Fibroblast of villous mesenchyme (primary cell): ENCODE results near the gene MKRN1. TPM values are rescaled to one million over a fixed set of nuclear protein-coding genes. Genes with fewer than 3 reads are reported as not detected.

ENCODE experiments used
- DNase-seq: peaks from one replicate; pipeline ENCODE4 v3.0.0-alpha.2; 2010; ENCODE audit warnings: low read depth
- H3K4me3 ChIP-seq: 2 replicates; pipeline ENCODE4 v1.5.1; 2011; ENCODE audit warnings: low read depth, mild to moderate bottlenecking, low read length
- total RNA-seq: library from RNA; depleted of rRNA; stranded (reverse); fragments of >200 nt; gene quantifications from 2 replicates; pipeline ENCODE4 v1.2.3, GENCODE V29; 2012
- TF ChIP-seq, protein P1 (sequence below): IDR thresholded peaks from 2 replicates; pipeline ENCODE4 v1.5.1; 2012; ENCODE audit warnings: low read depth, mild to moderate bottlenecking, low read length; ENCODE audit not compliant: insufficient read depth

Gene MKRN1
- 41.9 and 50.5 TPM in 2 replicates for total RNA-seq

GRCh38 chr7:140479062-140479738, at the start of gene MKRN1:
Gene MKRN1, minus strand, starts transcription at chr7:140479505. Its CDS starts 161 bp downstream, at chr7:140479344.
- peak; percentile 90 for DNase-seq
- H3K4me3 ChIP-seq, result peak within 1 kb of the TSS; percentile 87
- TF ChIP-seq, protein P1, sequence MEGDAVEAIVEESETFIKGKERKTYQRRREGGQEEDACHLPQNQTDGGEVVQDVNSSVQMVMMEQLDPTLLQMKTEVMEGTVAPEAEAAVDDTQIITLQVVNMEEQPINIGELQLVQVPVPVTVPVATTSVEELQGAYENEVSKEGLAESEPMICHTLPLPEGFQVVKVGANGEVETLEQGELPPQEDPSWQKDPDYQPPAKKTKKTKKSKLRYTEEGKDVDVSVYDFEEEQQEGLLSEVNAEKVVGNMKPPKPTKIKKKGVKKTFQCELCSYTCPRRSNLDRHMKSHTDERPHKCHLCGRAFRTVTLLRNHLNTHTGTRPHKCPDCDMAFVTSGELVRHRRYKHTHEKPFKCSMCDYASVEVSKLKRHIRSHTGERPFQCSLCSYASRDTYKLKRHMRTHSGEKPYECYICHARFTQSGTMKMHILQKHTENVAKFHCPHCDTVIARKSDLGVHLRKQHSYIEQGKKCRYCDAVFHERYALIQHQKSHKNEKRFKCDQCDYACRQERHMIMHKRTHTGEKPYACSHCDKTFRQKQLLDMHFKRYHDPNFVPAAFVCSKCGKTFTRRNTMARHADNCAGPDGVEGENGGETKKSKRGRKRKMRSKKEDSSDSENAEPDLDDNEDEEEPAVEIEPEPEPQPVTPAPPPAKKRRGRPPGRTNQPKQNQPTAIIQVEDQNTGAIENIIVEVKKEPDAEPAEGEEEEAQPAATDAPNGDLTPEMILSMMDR, result no peak

GRCh38 chr7:140526787-140527664, 47.7 kb upstream of the MKRN1 start:
- TF ChIP-seq, protein P1, result no peak
- peak; percentile 41 for DNase-seq

GRCh38 chr7:140526214-140526613, 46.9 kb upstream of the MKRN1 start:
- DNase-seq, result no peak
- TF ChIP-seq, protein P1, result no peak
- no peak overlapping the region for H3K4me3 ChIP-seq

More at GRCh38 chr7:140526787-140527664, 47.7 kb upstream of the MKRN1 start:
- no peak overlapping the region for H3K4me3 ChIP-seq

DNA sequence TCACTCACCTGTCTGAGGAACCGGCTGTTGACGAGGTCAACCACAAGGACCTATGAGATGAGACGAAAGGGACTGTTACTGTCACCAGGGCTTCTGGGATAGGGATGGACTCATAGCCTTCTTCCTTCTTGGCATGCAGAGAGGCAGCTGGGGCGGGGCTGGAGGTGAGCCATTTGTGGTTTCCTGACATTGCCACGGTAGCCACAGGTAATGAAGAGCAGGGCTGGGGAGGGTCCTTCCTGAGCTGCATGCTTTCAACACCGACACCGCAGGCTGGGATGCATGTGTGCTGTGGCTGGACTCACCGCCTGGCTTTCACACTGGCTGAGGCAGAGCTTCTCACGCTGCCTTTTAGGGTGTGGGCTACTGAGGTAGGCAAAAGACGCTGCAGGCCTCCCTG, 46.4 kb upstream of the MKRN1 start:
- no peak for DNase-seq
- no peak overlapping the region for H3K4me3 ChIP-seq
- TF ChIP-seq, protein P1, result no peak

DNA sequence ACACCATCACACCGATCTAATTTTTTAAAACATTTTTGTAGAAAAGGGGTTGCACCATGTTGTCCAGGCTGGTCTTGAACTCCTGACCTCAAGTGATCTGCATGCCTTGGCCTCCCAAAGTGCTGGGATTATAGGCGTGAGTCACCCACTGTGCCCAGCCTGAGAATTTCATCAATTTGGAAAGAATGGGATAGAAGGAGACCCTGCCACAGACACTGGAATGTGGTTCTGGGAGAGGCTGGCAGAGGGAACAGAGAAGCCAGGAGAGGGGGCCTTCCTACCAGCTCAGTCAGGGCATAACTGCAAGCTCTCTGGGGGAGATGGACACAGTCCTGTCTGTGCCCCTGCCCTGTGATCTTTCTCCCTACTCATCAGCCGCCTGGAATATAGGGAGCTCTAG, 42.1 kb upstream of the MKRN1 start:
- TF ChIP-seq, protein P1, result no peak
- no peak for DNase-seq

GRCh38 chr7:140519007-140519399, 39.7 kb upstream of the MKRN1 start:
- TF ChIP-seq, protein P1, result no peak
- no peak overlapping the region for H3K4me3 ChIP-seq
- no peak for DNase-seq

More for the DNA sequence above, 42.1 kb upstream of the MKRN1 start:
- no peak overlapping the region for H3K4me3 ChIP-seq
